Effector CD4-positive, alpha-beta T cell (primary cell): Measurements from ENCODE around the gene CRLF1.

Experiments used
- DNase-seq: peaks from one replicate; pipeline ENCODE4 v3.0.0-alpha.2; 2020

CRLF1 gene

DNA sequence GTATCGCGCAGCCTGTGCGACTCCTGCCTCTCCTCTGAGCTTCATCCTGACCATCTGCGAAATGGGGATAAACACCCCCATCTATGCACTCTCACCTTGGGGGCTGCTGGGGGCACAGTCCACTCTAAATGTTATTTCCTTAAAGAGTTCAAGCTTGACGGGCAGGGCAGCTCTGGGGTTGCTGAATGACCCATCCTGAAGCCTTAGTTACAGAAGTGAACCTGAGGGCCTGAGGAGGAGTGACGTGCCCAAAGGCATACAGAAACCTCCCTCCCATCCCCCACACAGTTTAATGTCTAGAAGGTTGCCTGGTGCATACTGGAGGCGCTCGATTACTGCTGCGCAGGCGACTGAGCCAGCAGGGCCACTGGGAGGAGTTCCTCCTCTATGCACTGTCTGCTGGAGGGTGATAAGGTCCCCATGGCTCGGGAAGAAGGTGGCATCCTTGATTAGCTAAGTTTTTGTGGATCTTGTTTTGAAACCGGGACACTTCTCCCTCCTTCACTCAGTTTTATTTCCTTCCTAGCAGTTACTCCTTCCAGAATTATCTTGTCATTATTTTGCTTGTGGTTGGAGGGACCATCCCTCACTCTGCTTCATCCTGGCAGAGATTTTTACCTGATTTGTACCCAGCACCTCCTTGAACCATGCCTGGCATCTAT, 62.7 kb downstream of the CRLF1 start:
- peak; percentile 70 for DNase-seq
